ENCODE data around the gene ALPL.
A peak's percentile ranks its signal among the peaks of the same experiment; 100 is the strongest.

ALPL gene

DNA sequence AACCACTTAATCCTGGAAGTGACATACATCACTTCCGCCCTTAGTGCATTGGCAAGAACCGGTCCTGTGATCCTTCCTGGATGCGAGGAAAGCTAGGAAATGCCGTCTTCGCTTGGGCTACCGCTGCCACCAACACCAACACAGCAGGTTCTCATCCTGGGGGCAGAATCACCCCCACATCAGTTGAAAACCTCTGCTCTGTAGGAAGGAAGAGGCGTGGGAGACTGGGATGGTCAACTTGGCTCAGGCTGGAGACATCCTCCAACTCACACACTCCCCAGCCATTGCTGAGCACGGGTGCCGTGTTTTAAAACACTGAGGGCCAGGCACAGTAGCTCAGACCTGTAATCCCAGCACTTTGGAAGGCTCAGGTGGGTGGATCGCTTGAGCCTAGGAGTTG lies 74.9 kb downstream of the ALPL start:
- DNase-seq, result no peak

DNA sequence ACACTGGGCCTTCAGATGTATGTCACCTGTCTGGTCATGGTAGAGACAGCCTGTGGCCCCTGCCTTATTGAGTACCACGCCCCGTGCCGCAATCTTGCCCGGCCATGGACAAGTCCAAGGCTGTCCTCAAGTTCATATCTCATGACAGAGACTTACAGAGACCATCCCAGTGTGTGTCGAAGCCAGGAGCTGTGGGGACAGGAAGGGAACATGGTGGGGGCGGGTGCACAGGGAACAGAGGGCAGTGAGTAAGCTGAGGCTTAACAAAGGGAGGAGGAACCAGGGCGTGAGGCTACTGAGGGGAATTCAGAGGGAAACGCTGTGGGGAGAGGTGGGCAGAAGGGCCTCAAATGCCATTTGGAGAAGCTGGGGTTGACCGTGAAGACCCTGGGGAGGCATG lies 75.8 kb downstream of the ALPL start:
- no peak for DNase-seq

DNA sequence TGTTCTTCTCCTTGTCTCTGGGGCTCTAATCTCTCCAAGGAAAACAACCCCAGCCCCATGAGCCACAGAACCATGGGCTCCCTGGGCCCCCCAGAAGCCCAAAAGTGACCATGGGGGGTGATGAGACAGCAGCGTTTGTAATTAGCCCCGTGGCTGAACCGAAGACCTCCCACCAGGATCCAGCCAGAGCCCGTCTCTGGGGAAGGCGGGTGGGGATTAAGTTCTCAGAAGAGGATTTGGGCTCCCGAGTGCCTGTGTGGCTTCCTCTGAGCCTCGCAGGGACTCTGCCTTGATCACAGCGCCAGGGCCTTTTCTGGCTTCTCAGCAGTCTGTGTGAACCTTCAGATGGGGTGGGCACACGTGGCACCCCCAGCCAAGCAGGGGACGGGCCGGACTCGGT lies 77.0 kb downstream of the ALPL start:
- no peak for DNase-seq

DNA sequence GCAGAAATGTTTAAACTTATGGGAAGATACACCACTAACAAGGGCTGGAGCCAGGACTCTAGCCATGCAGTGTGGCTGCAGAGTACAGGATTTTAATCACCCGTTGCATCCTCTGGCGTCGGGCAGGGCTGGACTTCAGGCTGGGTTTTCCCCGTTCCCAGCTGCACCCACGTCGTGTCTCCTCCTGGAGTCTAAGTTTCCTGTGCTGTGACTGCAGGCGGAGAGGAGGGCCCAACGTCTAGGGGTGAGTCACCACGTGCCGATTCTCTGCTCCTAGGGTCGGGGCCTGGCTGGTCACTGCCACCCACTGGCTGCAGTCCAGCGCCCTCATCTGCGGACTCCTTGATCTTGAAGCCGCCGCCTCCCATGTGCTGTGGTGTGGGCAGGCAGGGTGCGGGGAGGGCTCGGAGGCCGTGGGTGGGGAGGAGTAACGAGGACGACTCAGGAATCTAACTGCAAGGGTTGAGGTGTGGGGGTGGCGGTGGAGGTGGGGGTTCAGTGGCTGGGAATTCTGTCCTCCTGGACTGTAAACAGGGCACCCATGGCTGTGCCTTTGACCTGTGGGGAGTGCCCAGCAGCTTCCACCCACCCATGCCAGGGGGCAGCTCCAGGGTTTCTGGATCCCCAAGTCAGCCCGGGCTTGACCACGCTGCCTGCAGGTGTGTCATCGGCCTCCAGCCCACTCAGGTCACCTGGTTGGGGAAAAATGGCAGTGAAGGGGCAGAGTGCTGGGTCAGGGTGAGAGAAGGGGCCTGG lies 77.8 kb downstream of the ALPL start:
- DNase-seq, result no peak

DNA sequence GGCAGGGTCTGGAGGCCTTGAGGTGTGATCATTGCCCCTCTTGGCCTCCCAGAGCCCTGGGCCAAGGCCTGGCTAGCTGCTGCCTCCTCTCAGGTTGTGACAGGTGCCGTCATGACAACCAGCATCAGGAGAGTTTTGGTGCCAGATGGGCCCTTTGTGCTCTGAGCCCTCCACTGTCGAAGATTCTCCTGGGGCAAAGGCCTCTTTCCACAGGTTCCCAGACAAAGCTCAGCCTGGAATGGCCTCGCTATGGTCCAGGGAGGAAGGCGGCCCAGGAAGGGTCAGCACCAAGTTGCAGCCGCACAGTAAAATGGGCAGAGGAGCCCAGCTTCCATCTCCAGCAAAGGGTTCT lies 78.4 kb downstream of the ALPL start:
- DNase-seq, result no peak

DNA sequence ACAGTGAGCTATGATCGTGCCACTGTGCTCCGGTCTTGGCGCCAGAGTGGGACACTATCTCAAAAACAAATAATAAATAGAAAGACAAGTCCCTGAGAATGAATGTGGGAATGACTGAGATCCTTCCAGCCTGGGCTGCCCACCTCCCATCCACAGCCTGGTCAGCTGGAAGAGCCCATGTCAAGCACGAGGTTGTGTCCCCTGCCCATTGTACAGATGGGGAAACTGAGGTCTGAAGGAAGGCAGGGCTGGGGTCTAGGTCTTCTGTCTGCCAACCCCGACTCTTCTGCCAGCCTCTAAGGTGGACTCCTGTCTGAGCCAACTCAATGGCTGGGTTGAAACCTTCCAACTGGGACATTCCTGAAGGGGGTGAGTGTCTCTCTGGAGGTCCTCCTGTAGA lies 80.4 kb downstream of the ALPL start:
- DNase-seq, result no peak

DNA sequence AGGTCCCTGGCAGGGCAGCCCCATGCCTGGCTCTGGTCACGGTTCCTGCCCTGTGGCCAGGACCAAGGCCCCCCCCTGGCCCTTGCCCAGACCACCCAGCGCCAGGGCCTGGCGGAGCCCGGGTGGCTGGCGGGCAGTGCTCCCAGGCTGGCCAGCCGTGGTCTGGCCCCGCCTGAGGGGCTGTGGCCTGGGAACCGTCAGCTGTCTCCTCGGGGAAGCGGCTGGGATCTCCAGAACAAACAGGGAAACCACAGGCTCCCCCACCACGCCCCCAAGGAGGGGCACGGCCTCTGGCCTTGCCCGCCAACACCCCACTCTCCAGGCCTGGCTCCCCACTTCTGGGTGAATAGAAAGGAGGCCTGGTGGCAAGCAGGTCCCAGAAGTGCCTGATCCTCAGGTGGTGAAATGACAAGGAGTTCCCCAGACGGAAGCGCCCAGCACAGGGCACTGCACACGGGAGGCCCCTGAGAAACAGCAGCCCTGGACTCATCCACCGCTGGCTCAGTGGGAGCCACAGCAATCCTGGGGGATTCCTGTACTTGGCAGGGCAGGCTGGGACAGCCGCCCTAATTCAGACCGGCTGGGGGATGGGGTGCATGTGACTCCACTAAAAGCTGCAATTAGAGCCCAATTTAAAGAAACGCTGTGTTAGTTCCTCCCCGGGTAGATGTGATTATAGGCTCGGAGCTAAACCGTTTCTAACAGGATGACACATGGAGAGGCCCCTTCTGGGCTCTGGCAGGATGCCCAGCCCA lies 81.1 kb downstream of the ALPL start:
- no peak for DNase-seq

DNA sequence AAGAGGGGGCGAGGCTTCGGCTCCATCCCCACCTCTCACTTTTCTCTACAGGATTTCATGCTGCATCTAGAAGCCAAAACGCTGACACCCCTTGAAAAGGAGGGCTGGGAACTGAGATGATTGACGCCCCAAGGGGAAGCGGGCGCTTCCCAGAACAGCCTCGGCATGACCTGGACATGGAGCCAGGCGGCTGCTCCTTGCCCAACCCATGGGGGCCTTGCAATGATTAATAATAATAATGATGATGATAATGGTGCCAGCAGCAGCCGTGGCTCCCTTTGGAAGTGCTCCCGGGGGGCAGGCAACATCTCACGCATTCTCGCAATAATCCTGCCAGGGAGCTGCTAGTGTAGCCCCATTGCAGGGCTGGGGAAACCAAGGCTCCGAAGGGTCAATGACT lies 81.7 kb downstream of the ALPL start:
- DNase-seq, result no peak

DNA sequence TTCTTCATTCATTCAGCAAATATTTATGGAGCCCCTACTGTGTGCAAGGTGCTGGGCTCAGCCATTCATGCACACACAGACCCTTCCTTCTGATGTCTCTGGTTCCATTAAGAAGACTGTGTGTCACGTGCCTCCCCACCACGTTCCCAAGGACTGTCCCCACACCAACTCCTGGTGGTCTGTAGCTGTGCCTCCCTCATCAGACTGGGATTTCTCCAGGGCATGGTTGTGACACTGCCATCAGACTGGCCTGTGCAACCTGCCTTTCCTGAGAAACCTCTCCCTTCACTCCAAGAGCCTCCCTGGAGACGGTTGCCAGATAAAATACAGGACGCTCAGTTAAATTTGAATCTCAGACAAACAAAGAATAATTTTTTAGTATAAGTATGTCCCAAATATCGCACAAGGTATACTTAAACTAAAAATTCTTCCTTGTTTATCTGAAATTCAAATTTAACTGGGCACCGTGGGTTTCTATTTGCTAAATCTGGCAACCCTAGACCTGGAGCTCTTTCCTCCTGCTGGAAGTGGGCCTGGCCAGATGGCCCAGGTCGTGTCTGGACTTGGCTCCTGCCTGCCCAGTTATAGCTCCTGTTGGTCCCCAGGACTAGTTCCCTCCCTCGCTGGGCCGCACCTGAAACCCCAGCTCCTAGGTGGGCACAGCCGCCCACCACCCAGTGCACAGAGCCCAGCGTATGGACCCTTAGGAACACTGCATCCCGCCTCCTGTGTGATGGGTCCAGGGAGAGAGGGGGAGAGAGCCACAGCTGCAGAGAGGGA lies 83.1 kb downstream of the ALPL start:
- DNase-seq, result peak; percentile 40

DNA sequence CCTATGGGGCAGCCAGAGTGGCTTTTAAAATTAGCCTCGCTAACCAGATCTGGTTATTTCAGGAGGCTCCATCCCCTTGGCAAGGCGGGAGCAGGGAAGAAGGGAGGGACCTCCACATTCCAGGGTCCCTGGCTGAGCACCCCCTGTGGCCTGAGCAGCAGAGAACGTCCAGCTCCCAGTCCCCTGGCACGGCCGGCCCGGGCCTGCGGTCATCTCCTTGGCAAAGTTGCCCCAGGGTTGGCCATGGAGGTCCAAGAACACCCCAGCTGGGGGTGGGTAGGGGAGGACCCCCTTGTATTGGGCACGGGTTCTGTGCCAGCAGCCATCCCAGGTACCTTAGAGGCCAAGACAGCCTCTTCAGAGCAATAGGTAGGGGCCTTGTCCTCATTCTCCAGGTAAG lies 84.0 kb downstream of the ALPL start:
- DNase-seq, result no peak

DNA sequence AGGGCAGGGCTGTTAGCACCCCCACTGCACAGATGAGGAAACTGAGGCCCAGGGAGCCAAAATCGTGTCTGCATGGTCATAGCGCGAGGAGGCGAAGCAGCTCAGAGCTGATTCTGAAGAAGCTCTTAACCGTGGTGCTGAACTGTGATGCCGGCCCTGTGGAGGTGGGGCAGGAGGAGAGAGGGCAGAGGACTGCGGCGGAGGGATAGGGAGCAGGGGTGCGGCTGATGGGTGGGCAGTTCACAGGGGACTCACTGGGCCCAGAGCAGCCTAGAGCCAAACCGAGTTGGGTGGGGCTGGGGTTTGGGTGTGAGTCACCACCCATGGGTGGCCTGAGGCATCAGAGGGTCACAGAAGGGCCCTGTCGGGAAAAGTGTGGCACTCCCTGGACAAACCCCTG lies 85.3 kb downstream of the ALPL start:
- DNase-seq, result no peak

DNA sequence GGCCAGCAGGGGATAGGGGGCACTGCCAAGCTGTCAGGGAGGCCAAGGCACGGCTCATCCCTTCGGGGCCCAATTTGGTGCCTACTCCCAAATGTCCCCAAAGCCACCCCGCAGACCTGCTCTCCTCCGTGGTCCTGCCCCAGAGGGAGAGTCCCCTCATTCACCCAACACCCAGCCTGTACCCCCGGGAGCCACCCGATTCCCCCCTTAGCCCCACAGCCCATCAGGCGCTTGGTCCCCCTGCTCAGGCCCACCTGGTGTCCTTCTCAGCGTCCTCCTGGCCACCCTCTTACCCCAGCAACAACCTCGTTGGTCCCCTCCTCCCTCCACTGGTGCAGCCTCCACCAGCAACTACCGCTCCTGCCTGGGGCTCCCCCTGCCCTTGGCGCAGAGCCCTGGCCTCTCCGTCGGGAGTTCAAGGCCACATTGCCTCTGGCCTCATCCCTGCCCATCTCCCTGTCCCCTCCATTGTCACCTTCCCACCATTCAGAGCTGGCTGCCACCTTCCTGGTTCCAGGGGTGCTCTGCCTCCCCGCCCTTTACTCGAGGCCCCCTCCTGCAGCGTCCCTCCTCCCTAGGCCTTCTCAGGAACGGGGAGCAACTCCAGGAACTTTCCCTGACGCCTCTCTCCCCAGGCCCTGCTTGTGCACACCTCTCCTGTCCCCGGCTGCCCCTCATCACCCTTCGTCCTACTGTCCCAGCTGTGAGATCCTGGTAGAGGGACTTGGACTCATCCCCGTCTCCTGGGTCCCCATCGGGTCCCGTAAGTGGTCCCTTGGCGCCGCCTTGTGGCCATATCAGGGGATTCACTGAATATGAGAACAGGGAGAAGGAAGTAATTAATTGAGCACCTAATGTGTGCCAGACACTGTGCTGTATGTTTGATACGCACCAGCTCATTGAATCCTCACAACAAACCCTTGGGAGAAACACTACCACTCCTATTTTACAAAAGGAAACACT lies 86.0 kb downstream of the ALPL start:
- DNase-seq, result no peak

DNA sequence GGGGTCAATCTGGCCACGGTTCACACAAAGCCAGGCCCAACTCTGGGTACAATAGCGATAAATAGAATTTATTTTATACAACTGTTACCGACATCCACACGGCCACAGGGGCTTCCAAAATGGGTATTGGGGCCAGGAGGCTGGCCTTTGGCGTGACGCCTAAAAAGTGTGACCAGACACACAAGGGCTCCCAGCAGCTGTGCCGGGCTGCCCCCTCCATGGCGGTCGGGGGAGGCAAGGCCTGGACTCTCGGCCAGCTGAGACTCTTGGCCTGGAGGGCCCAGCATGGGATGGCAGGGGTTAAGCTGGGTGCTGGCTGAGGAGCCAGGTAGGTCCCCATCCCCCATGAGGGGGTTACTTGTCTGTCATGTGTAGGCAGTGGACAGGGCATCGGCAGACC lies 87.0 kb downstream of the ALPL start:
- no peak for DNase-seq

DNA sequence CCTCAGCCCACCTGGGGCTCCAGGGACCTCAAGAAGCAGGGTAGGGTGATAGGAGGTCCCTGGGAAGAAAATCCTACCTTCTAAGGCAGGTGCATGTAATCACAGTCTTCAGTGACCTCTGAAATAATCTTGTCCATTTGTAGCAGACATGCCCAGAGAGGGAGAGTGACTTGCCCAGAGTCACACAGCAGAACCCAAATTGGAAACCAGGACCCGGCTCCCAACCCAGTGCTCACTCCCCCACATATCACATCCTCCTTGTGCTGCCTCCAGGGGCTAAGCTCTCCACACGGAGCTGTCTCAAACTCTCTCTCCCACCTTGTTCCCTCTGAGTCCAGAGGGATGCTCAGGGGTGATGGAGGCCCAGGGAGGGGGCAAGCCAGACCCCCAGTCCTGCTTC lies 87.4 kb downstream of the ALPL start:
- no peak for DNase-seq

DNA sequence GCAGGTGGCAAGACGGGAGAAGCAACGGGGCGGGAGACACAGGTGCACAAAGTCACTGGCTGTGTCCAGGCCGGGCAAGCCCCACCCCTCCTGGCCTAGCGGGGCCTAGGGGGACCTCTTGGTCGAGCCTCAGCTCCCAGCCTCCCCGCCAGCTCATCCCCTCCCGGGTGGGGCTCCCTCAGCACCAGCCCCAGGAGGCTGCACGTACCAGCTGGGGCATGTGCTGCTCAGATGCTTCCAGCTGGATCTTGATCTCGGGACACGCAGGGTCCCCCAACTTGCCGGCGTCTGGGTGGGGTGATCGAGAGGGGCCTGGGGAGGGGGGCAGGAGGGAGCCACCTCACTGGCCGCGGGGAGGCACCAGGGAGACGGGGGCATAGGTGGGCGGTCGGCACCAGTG lies 88.5 kb downstream of the ALPL start:
- DNase-seq, result no peak

DNA sequence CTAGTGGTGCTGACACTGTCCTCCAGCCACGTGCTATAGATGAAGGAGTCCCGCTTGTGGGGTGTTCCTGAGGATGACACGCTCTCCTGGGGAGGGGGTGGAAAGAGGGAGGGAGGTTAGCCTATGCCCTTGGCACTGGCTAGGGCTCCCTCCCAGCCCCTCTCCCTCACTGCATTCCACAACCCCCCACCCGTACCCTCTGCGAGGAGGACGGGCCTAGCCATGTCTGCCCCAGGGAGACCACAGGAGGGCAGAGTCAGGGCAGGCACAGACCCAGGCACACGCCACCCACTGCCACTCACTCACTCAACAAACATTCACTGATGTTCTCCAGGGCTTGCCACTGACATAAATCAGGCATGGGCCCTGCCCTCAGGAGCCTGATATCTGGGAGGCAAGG lies 89.2 kb downstream of the ALPL start:
- DNase-seq, result no peak

DNA sequence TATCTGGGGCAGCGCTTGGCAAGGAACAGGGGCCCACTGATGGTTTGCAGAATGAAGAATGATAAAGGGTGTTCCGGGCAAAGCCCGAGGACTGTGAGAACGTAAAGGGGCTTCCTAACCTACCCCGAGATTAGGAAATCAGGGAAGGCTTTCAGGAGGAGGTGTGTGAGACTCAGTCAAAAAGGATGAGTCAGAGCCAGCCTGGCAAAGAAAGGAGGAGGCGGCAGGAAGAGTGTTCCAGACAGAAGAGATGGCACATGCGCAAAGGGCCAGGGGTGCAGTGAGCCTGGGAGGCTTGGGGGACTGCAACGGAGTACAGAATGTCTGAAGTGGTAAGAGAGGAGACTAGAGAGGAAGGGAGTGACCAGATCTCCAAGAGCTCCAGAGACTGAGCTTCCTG lies 89.7 kb downstream of the ALPL start:
- no peak for DNase-seq

DNA sequence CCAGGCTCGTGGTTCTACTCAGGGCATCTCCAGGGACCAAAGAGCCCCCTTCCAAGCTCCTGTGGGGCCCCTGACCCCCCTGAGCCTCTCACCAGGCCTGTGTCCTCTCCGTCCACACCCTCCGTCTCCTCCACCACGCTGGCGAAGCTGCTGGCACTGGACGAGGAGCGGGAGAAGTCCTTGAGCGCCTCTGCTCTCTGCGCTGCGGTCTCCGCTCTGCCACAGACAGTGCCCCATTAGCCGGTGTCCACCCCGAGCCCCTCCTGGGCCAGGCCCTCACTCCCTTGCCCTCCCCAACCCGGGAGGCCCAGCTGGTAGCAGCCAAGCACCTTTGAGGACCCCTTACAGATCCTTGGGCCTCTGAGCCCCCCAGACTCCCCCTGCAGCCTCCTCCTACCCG lies 90.2 kb downstream of the ALPL start:
- no peak for DNase-seq

DNA sequence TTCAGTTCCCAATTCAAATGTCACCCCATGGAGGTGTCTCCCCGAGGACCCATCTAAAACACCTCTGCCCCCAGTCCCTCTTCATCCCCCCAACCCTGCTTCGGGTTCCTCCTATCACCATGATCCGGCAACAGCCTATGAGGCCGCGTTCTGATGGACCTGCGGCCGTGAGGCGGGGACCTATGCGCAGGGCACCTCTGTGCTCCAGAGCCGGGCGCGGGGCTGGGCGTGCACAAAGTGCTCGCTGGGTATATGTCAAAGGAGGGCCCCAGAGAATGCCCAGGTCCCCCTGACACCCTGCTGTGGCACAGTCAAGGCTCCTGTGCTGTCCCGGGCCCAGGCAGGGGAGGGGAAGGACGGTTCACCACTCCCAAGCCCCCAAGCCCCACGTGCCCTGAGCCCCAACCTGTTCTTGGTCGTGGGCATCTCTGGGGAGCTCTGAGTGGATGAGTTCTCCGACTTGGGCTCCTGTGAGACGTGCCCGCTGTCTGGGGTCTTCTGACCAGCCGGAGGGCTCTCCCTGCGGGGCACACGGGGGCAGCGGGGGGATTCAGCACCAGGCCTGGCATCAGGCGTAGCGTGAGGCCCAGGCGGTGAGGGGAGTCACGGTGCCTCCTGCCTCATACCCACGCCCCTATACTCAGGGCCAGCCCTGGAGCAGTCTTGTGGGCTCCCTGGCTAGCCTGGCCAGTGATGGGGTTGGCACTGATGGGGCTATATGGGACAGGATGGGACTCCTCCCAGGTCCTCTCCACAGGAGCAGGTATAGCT lies 92.2 kb downstream of the ALPL start:
- no peak for DNase-seq

DNA sequence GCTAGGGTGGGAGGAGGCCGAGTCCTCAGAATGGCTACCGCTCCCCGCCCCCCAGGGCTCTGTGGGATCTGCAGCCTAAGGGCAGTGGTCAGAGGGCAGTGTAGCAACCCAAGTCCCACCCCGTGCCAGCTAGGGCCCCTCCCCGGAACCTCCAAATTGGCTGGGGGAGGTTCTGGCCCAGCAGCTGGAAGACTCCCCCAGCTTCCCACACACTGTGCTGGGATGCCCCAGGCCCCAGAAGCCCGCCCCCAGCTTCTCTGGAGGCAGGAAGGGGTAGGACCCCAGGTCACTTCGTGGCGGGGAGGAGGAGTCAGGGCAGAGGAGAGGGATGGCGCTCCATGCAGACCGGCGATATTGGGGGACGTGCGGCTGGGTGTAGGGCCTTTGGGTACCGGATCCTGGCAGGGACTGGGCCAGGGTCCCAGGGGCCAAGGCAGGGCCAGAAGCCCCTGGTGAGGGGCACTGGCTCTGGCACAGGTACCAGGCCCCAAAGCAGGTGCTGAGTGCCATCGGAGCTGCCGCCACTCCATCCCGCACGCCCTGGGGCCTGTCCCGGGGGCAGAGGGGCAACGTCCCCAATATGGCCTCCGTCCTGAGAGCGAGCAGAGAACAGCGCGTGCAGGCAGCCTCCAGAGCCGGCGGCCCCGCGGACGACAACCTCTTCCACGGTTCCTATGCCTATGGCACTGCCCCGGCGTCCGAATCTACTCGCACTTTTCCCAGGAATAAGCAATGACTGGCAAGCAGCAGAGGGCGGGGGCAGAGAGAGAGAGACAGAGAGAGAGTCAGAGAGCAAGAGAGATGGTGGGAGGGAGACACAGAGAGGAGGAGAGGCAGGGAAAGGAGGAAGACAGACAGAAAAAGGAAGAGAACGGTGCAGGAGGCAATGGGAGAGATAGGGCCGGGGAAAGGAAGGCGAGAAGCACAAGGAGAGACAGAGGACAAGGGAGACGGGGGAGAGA lies 94.2 kb downstream of the ALPL start:
- DNase-seq, result no peak
